Measurements from ENCODE around the gene PDCD10.

Gene PDCD10

DNA sequence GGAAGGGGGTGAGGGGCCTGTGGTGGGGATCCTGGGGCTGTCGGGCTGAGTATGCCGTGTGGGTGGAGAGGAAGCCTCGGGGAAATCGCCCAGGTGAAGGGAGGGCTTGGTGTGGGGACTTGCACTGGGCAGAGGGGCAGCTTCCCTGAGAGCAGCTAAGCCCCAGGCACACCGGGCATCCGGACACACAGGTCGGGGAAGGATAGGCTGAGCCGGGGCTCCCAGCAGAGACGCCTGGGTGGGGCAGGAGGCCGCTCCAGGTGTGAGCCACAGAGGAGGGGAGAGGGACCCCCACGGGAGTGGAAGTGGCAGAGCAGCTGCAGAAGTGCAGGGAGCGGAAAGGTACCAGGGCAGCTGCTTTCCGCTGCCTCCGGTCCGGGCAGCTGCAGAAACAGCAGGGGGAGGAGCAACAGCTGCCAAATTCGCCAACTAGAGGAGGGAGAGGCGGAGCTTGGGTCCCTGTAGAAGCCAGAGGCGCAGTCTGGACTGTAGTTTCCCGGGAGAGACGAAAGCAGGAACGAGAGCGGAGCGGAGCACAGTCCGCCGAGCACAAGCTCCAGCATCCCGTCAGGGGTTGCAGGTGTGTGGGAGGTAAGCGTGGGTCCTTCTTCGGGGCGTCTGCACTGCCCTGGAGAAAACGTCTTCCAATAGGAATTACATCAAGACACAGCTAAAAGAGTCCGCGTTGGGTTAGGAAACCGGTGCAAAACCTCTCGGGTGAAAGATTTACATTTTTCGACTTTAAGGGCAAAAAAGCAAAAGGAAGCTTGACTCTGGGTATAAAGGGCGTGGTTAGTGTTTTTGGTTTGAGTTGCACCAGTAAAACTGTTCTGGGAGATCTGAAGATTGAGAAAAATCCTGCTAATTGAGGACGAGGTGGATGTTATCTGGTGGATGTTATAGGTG lies 794 bp upstream of the PDCD10 start, which contains the start of gene SERPINI1:
Gene SERPINI1, plus strand, starts transcription at position 489 of the 906 bp plus-strand sequence. CDS start 53,408 bp downstream, outside the sequence.
- DNase-seq (ENCODE audit: low read depth in 2 of 2) = peak; percentile 38 to 66

DNA sequence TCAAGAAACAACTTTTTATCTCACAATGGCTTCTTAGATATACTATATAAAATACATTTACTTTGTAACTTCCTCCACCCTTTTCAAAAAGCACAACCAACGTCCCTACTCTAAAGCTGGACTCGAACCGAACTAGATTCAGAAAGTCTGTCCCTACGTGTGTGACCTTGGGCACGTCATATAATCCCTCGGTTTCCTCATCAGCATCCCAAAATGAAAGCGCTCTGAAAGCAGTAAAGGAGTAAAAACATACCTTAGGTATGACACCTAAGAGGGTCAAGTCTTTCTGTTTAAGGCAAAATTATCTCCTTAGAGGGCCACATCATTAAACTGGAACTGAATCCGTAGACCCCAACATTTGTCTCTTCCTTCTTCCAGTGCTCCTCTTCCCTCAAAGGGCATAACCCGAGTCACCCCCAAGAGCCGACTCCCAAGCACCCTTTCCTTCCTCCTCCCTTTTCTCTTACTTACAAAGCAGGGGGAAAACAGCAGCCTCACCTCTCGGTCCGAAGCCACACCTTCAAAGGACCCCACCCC lies 663 bp downstream of the PDCD10 start:
- no peak for DNase-seq (ENCODE audit: low read depth in 2 of 2)

DNA sequence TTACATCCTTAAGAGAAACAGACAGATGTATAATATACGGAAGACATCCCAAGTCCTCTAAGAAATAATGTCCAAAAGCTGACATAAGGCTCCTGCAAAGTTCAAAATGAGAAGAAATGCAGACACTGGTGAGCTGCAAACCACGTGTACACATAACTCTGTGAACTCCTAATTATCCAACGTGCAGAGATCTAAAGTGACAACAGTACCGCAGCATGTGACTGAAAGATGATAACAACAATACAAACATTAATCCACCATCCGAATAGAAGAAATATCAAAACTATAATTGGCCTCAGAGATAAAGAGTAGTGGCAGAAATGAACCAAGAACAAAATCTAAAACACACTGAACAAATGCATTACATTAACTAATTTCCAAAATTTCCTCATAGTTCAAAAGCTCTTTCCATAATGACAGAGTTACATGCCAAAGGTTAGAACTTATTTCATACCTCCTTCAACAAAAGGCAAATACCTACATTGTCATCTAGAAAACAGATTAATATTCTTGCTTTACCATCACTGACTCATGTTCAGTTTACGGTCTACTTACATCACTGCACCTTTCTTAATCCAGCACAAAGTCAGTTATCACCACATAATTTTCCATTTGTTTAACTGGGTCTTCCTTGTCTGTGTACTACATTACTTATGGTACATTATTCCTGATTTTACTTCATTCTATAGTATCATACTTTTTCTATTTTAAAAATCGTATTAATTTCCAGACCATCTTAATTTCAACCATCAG lies 2.2 kb downstream of the PDCD10 start:
- no peak for DNase-seq (ENCODE audit: low read depth in 2 of 2)

- DNase-seq (ENCODE audit: low read depth in 2 of 2) = no peak
Measured at GRCh38 chr3:167731393-167731792, 3.3 kb downstream of the PDCD10 start.

DNA sequence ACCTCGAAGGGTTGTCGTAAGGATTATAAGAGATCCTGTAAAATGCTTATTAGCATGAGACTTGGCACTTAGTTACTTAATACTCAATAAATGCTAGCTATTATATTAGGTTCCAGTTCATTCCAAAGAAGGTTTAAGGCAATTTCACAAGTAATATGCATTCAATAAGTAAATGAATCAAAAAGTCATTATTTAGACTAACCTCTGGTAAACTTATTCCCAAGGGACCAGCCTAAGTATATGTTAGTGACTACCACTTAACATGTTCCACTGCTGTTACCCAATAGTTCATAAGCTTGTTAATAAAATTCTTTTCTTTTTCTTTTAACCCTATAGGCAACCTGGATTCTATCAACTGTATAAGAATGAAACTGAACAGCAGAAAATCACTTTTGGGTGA lies 5.1 kb downstream of the PDCD10 start:
- DNase-seq (ENCODE audit: low read depth in 2 of 2) = no peak

GRCh38 chr3:167728632-167729323 lies 5.9 kb downstream of the PDCD10 start:
- DNase-seq (ENCODE audit: low read depth in 2 of 2) = no peak

DNA sequence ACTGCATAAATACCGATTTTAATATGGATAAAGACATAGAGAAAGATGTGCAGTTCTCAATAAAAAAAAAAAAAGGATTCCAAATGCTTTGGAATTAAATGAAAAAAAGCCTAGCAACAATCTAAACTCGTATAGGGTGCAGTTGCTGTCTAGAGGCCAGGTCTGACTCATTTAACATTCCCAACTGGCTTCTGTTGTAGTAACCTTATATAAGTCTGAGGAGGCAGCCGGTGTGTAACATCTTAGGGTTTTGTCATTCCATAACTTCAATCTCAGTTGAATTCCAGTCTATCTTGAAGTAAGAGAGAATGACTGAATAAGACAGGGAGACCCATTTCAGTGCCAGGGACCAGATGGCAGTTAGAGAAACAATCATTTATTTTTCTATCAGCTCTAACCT lies 6.5 kb downstream of the PDCD10 start:
- DNase-seq (ENCODE audit: low read depth in 2 of 2) = no peak

DNA sequence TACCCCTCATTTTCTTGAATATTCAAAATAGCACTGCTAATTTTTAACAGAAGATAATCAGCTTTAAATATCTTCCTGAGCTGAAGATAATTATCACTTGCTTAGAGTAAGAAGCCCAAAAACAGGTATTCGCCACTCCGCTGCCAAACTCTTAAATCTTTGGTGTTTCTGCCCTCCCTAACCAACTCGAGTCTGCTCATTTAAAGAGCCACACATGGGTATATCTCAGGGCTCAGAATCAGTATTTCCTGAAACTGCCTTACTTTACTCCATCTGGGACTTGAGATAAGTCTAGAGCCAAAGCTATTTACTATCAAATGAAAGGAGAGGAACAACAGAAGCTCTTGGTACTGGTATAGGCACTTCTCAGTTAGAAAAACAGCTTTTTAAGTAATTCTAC lies 10.8 kb downstream of the PDCD10 start:
- DNase-seq (ENCODE audit: low read depth in 2 of 2) = no peak

- DNase-seq (ENCODE audit: low read depth in 2 of 2) = no peak
Measured at GRCh38 chr3:167723025-167723512, 11.6 kb downstream of the PDCD10 start.

- DNase-seq (ENCODE audit: low read depth in 2 of 2) = no peak
Measured at GRCh38 chr3:167718582-167718981, 16.1 kb downstream of the PDCD10 start.

GRCh38 chr3:167716920-167717319 lies 17.8 kb downstream of the PDCD10 start:
- no peak for DNase-seq (ENCODE audit: low read depth in 2 of 2)

DNA sequence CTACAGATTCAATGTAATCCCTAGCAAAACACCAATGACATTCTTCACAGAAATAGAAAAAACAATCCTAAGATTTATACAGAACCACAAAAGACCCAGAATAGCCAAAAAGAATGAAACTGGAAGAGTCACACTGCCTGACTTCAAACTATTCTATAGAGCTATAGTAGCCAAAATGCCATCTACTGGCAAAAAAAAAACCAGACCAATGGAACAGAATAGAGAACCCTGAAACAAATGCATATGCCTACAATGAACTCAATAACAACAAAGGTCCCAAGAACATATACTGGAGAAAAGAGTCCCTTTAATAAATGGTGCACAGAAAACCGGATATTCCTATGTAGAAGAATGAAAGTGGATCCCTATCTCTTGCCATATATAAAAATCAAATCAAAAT lies 19.8 kb downstream of the PDCD10 start:
- DNase-seq (ENCODE audit: low read depth in 2 of 2) = no peak

GRCh38 chr3:167712445-167712844 lies 22.2 kb downstream of the PDCD10 start:
- no peak for DNase-seq (ENCODE audit: low read depth in 2 of 2)

DNA sequence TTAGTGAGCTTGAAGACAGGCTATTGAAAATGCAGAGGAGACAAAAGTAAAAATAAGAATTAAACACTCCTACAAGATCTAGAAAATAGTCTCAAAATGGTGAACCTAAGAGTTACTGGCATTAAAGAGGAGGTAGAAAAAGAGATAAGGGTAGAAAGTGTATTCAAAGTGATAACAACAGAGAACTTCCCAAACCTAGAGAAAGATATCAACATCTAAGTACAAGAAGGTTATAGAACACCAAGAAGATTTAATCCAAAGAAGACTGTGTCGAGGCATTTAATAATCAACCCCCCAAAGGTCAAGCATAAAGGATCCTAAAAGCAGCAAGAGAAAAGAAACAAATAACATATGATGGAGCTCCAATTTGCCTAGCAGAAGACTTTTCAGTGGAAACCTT lies 23.3 kb downstream of the PDCD10 start:
- DNase-seq (ENCODE audit: low read depth in 2 of 2) = no peak

- no peak for DNase-seq (ENCODE audit: low read depth in 2 of 2)
Measured at GRCh38 chr3:167710552-167710951, 24.1 kb downstream of the PDCD10 start.

- no peak for DNase-seq (ENCODE audit: low read depth in 2 of 2)
Measured at GRCh38 chr3:167709690-167710089, 25.0 kb downstream of the PDCD10 start.

GRCh38 chr3:167705840-167706239 lies 28.9 kb downstream of the PDCD10 start:
- no peak for DNase-seq (ENCODE audit: low read depth in 2 of 2)

- no peak for DNase-seq (ENCODE audit: low read depth in 2 of 2)
Measured at GRCh38 chr3:167700926-167701325, 33.8 kb downstream of the PDCD10 start.

DNA sequence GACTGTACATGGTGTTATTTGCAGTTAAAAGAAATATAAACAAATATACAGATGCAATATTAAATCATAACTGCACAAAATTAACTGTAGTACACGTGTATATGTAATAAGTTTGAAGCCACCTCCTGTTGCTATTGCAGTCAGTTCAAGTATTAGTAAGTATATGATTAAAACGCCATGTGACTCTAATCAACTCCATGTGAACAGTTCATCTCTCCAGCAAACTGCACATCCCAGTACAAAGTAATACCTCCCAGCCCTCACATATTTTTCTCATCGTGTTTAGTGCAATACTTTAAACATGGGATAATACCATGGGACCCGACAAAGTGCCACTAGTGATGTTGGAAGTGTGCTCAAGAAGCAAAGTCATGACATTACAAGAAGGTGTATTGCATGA lies 34.6 kb downstream of the PDCD10 start:
- no peak for DNase-seq (ENCODE audit: low read depth in 2 of 2)

DNA sequence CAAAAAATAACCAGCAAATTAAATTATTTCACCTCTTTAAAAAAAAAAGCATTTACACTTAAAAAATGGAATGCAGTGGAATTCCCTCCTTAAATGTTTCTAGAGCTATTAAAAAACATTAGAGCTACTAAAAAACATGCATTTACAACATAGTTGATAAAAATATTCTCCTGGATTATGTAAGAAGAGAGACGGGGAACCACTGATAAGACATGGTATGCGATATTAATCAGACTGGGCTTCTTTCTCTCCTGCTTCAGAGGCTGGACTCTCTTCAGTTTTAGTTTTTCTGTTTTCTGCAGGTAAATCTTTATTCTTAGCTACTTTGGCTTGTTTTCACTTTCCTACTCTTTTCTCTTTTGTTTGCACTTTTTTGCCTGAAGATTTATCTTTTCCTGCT lies 40.6 kb downstream of the PDCD10 start:
- DNase-seq (ENCODE audit: low read depth in 2 of 2) = no peak

DNA sequence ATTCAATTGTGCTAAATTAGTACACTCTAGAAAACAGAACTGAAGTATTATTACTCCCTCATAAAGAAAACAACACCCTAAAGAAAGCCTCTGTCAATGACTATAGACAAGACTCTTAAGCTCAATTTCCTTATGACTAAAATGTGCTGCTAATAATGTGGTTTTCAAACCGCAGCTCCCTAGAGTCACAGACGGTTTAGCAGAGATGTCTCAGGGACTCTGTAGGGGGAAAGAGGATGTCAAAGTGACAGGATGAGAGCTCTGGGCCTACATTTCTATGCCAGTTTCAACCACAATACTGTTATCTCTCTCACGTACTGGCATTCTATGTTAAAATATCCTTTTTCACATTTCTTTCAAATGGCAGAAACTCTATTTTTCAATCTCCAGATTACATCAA lies 43.3 kb downstream of the PDCD10 start:
- peak in 1 of 2 donors; percentile 4 for DNase-seq (ENCODE audit: low read depth in 2 of 2)
